Breast epithelium (tissue), 3 donors: ENCODE measurements around the gene PGM5.

Source experiments
- POLR2AphosphoS5 ChIP-seq, 3 donors: sonication (generic); formaldehyde crosslinking; IDR thresholded peaks; one replicate each; pipeline ENCODE4 v1.6.1; 2017; ENCODE audit warnings: antibody characterized with exemption in 3 of 3
- TF ChIP-seq, protein P1 (sequence below), 3 donors: fragments of 450-650 bp; IDR thresholded peaks; one replicate each; pipeline ENCODE4 v1.5.1; 2016 to 2017; ENCODE audit warnings: antibody characterized with exemption in 3 of 3, mild to moderate bottlenecking in 3 of 3, moderate library complexity in 3 of 3

DNA sequence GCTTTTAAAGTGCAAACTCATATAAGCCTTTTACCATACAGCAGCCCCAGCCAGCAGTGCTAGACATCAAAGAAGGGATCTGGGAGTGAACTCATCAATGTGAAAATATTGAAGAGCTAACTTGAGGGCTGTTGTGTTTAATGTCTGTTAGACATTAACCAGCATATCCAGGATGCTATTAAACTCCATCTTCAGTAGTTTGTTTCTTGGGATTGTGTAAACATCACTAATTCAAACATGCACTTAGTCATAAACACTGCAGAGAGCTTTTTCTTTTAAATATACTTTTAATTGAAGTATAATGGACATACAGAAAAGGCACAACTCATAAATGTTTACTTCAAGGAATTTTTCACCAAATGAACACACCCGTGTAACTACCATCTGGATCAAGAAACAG lies 102.5 kb downstream of the PGM5 start:
- TF ChIP-seq, protein P1, sequence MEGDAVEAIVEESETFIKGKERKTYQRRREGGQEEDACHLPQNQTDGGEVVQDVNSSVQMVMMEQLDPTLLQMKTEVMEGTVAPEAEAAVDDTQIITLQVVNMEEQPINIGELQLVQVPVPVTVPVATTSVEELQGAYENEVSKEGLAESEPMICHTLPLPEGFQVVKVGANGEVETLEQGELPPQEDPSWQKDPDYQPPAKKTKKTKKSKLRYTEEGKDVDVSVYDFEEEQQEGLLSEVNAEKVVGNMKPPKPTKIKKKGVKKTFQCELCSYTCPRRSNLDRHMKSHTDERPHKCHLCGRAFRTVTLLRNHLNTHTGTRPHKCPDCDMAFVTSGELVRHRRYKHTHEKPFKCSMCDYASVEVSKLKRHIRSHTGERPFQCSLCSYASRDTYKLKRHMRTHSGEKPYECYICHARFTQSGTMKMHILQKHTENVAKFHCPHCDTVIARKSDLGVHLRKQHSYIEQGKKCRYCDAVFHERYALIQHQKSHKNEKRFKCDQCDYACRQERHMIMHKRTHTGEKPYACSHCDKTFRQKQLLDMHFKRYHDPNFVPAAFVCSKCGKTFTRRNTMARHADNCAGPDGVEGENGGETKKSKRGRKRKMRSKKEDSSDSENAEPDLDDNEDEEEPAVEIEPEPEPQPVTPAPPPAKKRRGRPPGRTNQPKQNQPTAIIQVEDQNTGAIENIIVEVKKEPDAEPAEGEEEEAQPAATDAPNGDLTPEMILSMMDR (IDR thresholded peaks at IDR 0.05): no peak
- TF ChIP-seq POLR2AphosphoS5 (IDR thresholded peaks at IDR 0.05): no peak
